ENCODE results near the gene STOX1. TPM values are rescaled to one million over a fixed set of nuclear protein-coding genes. Genes with fewer than 3 reads are reported as not detected.
"Not testable (repeated sequence)": the region's sequence is repeated elsewhere in the genome, so short reads cannot be mapped to it uniquely, and the experiment has no call there.

The STOX1 gene
- total RNA-seq, 1 donor from 2014 or later, result 0.71 TPM

- Histone ChIP-seq H3K4me3 (ENCODE audit: low read depth, low read length) (no peak overlapping the region), H3K36me3 (ENCODE audit: control insufficient read depth, insufficient read depth, low read length) (peaks cover 2% of the 10 kb centered on the region), H3K27me3 (ENCODE audit: control insufficient read depth, insufficient read depth, low read length) (no peaks in the 10 kb centered on the region)
- peak; percentile 3 for TF ChIP-seq CTCF (IDR thresholded peaks at IDR 0.05; ENCODE audit: insufficient read depth, low read length, poor library complexity, severe bottlenecking)
- DNase-seq (ENCODE audit: low read depth), result no peak
Measured at GRCh38 chr10:68792115-68792514, 35.2 kb upstream of the STOX1 start.

DNA sequence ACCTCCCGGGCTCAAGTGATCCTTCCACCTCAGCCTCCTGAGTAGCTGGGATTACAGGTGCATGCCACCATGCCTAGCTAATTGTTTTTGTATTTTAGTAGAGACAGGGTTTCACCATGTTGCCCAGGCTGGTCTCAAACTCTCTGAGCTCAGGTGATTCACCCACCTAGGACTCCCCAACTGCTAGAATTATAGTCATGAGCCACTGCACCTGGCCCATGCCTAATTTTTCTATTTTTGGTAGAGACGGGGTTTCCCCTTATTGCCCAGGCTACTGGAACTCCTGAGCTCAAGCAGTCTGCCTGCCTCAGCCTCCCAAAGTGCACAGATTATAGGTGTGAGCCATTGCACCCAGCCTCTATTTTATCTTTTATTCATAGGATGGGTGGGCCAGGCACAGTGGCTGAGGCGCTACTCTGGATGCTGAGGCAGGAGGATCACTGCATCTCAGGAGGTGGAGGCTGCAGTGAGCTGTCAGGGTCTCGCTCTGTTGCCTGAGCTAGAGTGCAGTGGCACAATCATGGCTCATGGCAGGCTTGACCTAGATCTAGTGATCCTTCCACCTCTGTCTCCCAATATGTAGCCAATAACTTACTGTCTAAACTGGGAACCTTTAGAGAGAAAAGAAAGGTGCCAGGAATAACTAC is 31.3 kb upstream of the STOX1 start:
- Histone ChIP-seq H3K36me3 (ENCODE audit: control insufficient read depth, insufficient read depth, low read length) (no peaks in the 10 kb centered on the region), H3K27me3 (ENCODE audit: control insufficient read depth, insufficient read depth, low read length) (no peaks in the 10 kb centered on the region), H3K4me3 (ENCODE audit: low read depth, low read length) (no peak overlapping the region)
- no peak for DNase-seq (ENCODE audit: low read depth)
- TF ChIP-seq CTCF (IDR thresholded peaks at IDR 0.05; ENCODE audit: insufficient read depth, low read length, poor library complexity, severe bottlenecking), result no peak

DNA sequence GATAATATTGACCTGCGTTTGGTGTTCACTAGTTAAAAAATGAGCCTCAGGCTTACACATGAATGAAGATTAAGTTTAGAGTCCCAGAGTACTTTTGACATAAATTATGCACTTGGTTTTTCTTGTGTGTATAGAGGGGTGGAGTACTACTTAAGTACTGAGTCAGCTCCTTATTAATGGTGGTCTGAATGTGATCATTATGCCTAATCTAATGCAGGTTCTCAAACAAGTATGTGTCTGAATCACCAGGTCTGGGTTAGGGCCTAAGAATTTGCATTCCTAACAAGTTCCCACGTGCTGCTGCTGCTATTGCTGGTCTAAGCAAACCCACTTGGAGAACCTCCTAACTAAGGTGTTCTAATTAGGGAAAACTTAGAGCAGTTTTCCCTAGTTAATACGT is 30.7 kb upstream of the STOX1 start:
- no peak overlapping the region for H3K4me3 ChIP-seq (ENCODE audit: low read depth, low read length)
- no peak for DNase-seq (ENCODE audit: low read depth)
- no peak for TF ChIP-seq CTCF (IDR thresholded peaks at IDR 0.05; ENCODE audit: insufficient read depth, low read length, poor library complexity, severe bottlenecking)
- H3K27me3 ChIP-seq (ENCODE audit: control insufficient read depth, insufficient read depth, low read length), result no peaks in the 10 kb centered on the region
- no peaks in the 10 kb centered on the region for H3K36me3 ChIP-seq (ENCODE audit: control insufficient read depth, insufficient read depth, low read length)

- no peak for TF ChIP-seq CTCF (IDR thresholded peaks at IDR 0.05; ENCODE audit: insufficient read depth, low read length, poor library complexity, severe bottlenecking)
- no peak for DNase-seq (ENCODE audit: low read depth)
- Histone ChIP-seq H3K36me3 (ENCODE audit: control insufficient read depth, insufficient read depth, low read length) (no peaks in the 10 kb centered on the region), H3K4me3 (ENCODE audit: low read depth, low read length) (no peak overlapping the region), H3K27me3 (ENCODE audit: control insufficient read depth, insufficient read depth, low read length) (no peaks in the 10 kb centered on the region)
Measured at GRCh38 chr10:68800211-68800610, 27.1 kb upstream of the STOX1 start.

GRCh38 chr10:68804692-68805091 is 22.6 kb upstream of the STOX1 start:
- DNase-seq (ENCODE audit: low read depth), result no peak
- H3K4me3 ChIP-seq (ENCODE audit: low read depth, low read length), result no peak overlapping the region
- H3K36me3 ChIP-seq (ENCODE audit: control insufficient read depth, insufficient read depth, low read length), result no peaks in the 10 kb centered on the region
- H3K27me3 ChIP-seq (ENCODE audit: control insufficient read depth, insufficient read depth, low read length), result no peaks in the 10 kb centered on the region
- TF ChIP-seq CTCF (IDR thresholded peaks at IDR 0.05; ENCODE audit: insufficient read depth, low read length, poor library complexity, severe bottlenecking), result no peak

GRCh38 chr10:68810830-68811229 is 16.5 kb upstream of the STOX1 start:
- H3K27me3 ChIP-seq (ENCODE audit: control insufficient read depth, insufficient read depth, low read length); DNase-seq (ENCODE audit: low read depth); H3K36me3 ChIP-seq (ENCODE audit: control insufficient read depth, insufficient read depth, low read length); H3K4me3 ChIP-seq (ENCODE audit: low read depth, low read length): not testable (repeated sequence)

Data from kidney epithelial cell (primary cell).